RKO (cell line): ENCODE results near the gene ARHGEF7.
"Not testable (repeated sequence)": the region's sequence is repeated elsewhere in the genome, so short reads cannot be mapped to it uniquely, and the experiment has no call there.

Source experiments
- DNase-seq: peaks from one replicate; pipeline ENCODE4 v3.0.0-alpha.2; 2016; ENCODE audit warnings: low spot score

ARHGEF7 gene

DNA sequence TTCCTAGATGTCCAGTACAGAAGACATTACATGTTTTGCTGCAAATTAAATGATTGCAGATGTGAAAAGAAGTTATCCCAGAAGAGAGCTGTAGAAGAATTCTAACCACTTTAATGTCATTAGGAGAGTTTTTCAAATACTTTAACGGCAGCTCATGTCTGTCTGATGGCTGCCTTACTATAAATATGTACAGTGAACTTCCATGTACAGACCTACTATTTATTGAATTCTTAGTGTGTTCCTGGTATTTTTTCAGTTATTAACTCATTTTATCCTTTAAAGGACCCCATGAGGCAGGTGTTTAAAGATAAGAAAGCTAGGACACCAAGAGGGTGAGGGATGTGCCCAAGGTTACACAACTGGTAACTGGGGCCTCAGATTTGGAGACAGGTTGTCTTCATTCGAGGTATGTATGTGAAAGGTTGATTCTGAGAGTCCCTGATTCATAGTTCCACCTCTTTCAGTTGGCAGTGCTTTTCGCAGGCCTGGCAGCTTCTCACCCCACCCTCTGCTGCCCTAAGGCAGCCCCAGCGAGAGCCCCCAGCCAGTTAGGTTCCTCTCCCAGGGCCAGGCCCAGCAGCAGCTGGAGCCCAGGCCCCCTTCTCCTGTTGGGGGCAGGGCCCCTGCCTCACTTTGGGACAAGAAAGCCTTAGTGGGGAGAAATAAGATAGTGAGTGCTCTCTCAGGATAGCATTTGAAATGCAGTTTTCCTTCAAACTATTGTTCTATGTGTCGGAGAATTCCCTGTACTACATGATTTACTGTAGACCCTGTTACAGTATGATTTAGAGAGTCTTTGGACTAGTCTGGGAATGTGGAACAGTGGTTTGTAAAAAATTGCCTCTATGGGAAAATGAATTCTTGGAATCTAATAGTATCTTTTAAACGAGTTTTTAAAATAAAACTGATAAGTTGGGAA is 137.6 kb downstream of the ARHGEF7 start:
- DNase-seq: no peak

GRCh38 chr13:111253365-111253872 is 138.3 kb downstream of the ARHGEF7 start:
- no peak for DNase-seq

GRCh38 chr13:111255228-111255790 is 140.2 kb downstream of the ARHGEF7 start:
- DNase-seq: no peak

DNA sequence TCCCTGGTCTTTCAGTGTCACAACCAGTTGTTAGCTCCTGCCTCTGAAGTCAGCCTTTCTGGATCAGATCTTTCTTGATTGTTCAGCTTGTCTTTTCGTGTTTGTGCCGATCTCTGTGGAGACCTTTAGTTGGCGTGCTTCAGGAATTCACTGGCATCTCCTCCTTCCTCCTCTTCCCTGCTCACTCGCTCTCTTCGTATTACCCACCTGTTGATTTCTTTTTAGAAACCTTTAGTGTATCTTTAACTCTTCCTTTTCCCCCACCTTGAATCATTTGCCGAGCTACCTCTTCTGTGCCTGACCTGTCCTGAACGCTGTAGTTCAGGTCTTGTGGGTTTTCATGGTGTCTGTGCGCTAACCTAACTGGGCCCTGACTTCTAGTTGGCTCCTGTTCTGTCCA is 141.3 kb downstream of the ARHGEF7 start:
- DNase-seq: no peak

- DNase-seq: no peak
Measured at GRCh38 chr13:111256946-111257345, 141.8 kb downstream of the ARHGEF7 start.

DNA sequence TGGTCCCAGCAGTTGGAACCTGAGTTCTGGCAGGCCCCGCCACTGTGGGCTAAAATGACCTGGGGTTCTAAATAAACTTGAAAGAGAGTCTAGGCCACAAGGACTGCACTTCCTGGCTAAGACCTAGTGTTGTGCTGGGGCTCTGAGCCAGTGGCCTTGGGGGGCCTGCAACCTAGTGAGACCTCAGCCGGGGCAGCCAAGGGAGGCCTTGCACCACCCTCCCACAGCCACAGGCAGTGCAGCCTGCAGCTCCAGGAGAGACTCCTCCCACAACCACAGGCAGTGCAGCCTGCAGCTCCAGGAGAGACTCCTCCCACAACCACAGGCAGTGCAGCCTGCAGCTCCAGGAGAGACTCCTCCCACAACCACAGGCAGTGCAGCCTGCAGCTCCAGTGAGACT is 142.8 kb downstream of the ARHGEF7 start:
- DNase-seq: not testable (repeated sequence)

DNA sequence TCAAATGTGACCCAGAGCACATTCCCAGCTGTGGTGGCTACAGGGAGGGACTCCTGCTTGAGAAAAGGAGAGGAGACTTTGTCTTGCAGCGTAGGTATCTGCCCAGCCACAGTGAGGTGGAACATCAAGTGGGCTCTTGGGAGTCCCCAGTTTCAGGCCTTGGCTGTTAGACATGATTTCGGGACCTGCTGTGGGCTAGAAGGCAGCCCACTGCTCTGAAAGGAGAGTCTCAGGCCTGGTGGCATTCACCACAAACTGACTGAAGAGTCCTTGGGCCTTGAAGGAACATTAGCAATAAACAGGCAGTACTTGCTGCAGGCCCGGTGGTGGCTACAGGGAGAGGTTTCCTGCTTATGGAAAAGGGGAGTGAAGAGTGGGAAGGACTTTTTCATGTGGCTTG is 143.5 kb downstream of the ARHGEF7 start:
- DNase-seq: no peak

DNA sequence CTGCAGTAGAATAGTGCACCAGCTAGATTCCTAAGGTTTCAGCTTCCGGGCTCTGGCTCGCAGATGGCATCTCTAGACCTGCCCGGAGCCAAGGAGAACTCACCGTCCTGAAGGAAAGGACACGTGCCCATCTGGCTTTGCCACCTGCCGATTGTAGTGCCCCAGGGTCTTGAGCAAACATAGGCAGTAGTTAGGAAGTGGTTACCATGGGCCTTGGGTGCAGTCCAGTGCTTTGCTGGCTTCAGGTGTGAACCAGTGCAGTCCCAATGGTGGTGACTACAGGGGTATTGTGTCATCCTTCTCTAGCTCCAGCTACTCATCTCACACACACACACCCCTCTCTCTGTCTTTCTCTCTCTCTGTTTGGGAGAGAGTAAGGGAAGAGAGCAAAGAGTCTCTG is 143.9 kb downstream of the ARHGEF7 start:
- no peak for DNase-seq

DNA sequence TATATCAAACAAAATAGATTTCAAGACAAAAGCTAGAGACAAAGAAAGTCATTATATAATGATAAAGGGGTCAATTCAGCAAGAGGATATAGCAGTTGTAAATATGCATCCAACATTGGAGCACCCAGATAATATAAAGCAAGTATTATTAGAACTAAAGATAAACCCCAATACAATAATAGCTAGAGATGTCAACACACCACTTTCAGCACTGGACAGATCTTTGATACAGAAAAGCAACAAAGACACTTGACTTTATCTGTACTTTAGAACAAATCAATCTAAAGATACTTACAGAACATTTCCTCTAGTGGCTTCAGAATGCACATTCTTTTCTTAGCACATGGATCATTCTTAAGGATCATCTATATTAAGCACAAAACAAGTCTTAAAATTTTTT is 146.2 kb downstream of the ARHGEF7 start:
- DNase-seq: no peak

GRCh38 chr13:111262281-111262680 is 147.2 kb downstream of the ARHGEF7 start:
- DNase-seq: no peak

DNA sequence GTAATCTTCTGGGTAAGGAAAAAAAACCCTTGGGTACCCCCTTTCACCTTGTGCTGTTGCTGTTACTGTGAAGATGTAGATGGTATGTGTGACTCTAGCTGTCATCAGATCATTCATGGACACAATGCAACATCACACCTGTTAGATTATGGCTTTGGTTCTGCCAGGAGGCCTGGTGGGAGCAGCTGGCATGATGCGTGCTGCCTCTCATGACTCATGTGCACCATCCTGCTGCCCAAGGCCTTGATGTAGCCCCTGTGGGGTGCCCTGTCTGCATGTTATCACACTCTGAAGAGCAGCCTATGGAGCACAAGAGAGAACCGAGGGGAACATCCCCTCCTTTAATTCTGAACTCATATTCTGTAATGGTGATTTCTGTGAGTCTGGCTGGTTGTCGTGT is 147.6 kb downstream of the ARHGEF7 start:
- DNase-seq: no peak

DNA sequence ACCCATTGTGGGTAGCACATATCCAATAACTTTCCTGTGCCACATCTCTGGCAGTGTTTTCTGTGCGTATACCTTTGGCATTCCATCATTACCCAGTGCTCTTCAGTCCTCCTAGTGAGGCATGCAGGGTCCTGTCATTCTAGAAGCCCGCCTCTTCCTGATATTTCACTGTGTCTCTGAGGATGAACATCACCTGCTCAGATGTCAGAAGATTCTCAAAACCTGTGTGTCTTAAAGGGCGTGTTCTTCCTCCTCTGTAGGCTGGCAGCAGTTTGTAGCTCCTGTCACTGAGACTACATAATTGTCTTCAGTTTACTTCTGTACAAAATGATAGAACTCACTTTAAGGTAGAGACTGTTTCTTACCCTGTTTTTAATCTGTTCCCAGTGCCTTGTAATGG is 148.5 kb downstream of the ARHGEF7 start:
- DNase-seq: no peak

DNA sequence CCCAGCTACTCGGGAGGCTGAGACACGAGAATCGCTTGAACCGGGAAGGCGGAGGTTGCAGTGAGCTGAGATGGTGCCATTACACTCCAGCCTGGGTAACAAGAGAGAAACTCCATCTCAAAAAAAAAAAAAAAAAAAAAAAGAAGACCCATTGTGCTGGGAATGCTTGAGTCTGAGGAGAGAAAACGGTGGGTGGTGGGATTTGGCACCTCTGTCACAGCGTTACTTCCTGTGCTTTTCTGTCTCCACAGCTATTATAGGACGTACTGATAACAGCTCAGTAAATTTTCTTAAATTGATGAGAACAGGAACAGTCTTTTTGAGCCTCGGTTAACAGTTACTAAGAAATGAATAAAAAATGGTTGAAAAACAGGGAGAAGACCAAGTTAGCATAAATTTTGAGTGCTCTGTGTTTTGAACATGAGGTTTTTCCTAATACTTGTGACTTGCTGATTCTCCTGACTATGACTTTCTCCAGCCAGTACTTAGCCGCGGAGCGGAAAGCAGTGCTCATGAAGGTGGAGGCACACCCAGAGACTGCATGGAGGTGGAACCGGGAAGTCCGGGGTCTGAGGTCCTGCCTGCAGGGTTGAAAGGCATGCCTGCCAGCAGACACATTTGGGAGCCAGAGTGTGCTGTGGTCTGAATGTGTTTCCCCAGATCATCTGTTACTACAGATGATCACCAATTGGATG is 150.0 kb downstream of the ARHGEF7 start:
- no peak for DNase-seq

GRCh38 chr13:111265701-111266035 is 150.6 kb downstream of the ARHGEF7 start:
- DNase-seq: no peak

- no peak for DNase-seq
Measured at GRCh38 chr13:111267205-111267604, 152.1 kb downstream of the ARHGEF7 start.

GRCh38 chr13:111267784-111268183 is 152.7 kb downstream of the ARHGEF7 start:
- DNase-seq: no peak

DNA sequence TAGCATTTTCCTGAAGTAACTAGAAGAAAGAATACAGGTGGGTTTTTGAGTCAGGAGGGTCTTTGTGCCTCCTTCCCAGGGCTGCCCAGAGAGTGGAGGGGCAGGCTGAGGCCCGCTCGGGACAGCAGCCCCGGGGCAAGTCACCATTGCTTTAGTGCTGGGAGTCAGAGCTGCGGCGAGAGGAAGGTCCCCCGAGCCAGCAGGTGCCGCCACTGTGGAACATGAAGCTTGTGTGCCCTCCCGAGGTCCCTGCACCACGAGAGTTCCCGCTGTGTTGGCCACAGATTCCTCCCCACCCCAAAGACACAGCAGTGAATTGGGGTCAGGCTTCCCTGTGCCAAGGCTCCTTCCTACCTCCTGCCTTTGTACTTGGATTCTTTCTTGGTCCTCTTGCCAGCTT is 154.4 kb downstream of the ARHGEF7 start:
- no peak for DNase-seq

DNA sequence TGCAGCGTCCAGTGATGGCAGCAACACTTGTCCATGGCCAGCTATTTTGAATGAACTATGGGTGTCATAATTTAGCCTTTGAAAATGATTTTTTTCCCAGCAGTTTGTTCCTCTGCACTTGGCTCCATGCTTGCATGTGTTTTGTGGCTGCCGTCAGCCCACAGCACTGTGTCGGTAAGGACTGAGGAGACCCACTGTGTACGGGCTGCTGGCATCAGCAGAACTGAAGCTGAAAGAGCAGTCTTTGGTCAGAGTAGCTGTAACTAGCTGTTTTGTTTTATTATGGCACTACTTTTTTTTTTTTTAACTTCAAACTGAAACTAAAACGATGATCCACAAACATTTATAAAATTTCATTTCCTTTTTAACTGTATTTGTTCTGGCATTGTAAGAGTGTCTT is 155.0 kb downstream of the ARHGEF7 start:
- DNase-seq: no peak

- no peak for DNase-seq
Measured at GRCh38 chr13:111270765-111271698, 155.9 kb downstream of the ARHGEF7 start.

DNA sequence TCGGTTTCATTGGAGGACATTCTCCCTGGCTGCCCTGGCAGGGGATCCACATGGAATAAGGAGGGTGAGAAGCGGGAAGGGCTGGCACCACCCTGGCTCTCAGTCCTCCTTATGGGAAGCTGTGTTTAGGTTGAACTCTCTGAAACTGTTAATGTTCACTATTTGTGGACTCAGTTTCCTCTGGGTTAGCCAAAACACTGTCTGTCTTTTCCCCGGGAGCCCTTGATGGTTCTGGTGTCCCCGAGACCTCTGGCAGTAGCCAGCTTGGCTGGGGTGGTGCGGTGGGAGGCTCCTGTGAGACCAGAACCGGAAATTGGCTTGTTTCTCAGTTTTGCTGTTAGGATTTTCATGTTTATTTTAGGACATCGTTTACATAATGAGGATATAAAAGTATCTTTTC is 157.0 kb downstream of the ARHGEF7 start:
- no peak for DNase-seq

DNA sequence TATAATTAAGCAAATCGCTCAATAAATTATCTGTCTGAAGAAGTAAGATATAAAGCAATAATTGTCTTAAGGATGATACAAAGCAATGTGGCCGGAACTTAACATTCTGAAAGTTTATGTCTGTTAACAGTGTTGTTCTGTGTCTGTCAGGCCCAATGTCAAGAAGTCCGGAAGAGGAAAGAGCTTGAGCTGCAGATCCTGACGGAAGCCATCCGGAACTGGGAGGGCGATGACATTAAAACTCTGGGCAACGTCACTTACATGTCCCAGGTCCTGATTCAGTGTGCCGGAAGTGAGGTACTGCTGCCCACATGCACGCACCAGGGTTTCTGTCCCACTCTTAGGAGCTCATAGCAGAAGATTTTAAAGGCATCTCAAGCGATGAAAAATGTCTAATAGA is 160.3 kb downstream of the ARHGEF7 start:
- no peak for DNase-seq
